Measurements from ENCODE around the gene ANO5.
"Not testable (repeated sequence)": the region's sequence is repeated elsewhere in the genome, so short reads cannot be mapped to it uniquely, and the experiment has no call there.

Gene ANO5

DNA sequence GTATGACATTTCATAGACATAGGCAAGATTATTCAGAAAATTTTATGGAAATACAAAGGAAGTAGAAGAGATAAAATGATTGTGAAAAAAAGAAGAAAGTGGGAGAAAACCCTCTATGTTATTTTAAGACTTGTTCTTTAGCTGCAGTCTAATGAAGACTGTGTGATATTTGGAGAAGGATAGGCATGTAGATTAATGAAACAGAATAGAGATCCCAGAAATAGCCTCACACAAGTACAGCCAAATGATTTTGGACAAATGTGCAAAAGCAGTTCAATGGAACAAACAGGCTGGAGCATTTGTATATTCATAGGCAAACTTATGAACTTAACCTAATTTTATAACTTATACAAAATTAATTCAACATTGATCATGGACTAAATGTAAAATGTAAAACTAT, 14.3 kb downstream of the ANO5 start:
- TF ChIP-seq POLR2AphosphoS5 (IDR thresholded peaks at IDR 0.05; ENCODE audit: low read depth, low read length) (no peak), TAF1 (IDR thresholded peaks at IDR 0.05; ENCODE audit: borderline replicate concordance, low read depth, low read length) (no peak), POLR2A (IDR thresholded peaks at IDR 0.05; ENCODE audit: low read depth, low read length) (no peak)
- DNase-seq (ENCODE audit: insufficient read length): no peak
- no peak for FAIRE-seq

DNA sequence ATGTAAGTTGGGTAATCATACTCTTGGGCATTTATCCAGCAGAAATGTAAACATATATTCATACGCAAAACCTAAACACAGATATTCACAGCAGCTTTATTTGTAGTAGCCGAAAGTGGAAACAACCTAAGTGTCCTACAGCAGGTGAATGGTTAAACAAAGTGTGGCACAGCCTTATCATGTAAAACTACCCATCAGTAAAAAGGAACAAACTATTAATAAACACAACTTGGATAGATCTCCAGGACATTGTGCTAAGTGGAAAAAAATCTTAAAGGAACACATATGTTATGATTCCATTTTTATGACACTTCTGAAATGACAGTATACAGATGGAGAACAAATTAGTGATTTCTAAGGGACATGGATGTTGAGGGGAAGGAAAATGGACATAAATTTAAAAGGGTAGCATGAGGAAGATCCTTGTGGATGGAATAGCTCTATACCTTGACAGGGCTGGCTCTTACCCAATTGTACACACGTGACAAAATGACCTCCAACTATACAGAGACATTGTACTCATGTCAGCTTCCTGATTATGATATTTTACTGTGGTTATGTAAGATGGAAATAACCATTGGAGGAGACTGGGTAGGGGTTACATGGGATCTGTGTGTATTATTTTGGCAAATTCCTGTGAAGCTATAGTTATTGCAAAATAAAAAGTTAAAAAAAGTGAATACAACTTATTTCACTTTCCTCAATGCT, 15.4 kb downstream of the ANO5 start:
- DNase-seq (ENCODE audit: insufficient read length): no peak
- TF ChIP-seq POLR2AphosphoS5 (IDR thresholded peaks at IDR 0.05; ENCODE audit: low read depth, low read length) (no peak), TAF1 (IDR thresholded peaks at IDR 0.05; ENCODE audit: borderline replicate concordance, low read depth, low read length) (no peak), POLR2A (IDR thresholded peaks at IDR 0.05; ENCODE audit: low read depth, low read length) (no peak)
- no peak for FAIRE-seq

DNA sequence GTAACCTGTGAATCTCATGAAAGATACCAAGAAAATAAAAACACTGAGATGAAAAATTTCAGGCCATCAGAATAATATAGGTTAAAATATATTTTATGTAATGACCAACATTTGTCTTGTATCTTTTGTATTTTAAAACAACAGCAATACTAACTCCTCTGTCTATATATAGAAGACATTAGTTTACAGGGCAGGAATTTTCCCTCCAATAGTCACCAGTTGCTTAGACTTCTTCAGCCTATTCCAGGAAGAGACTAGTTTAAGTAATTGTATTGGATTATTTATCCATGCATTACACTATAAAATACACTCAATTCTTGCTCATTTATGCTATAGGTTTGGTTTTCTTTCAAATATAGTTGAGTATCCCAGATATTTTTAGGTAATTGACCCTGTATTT, 24.1 kb downstream of the ANO5 start:
- TF ChIP-seq POLR2A (IDR thresholded peaks at IDR 0.05; ENCODE audit: low read depth, low read length) (no peak), POLR2AphosphoS5 (IDR thresholded peaks at IDR 0.05; ENCODE audit: low read depth, low read length) (no peak), TAF1 (IDR thresholded peaks at IDR 0.05; ENCODE audit: borderline replicate concordance, low read depth, low read length) (no peak)
- no peak for FAIRE-seq
- DNase-seq (ENCODE audit: insufficient read length): no peak

DNA sequence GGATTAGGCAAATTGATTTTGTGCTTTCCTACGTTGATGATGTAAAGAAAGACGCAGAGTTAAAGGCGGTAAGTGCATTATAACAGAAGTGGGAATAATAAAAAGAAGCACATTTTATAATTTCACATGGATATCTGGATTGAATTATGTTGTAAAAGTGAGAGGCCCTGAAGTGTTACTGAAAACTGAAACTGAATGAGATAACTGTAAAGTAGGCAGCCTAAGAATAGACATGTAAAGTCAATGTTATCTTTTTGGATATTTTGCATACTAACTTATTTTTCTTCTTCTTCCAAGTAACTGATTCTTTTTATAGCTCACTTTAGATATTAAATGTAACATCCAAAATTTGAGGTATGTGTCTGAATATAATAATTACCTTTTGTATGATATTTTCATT, 28.3 kb downstream of the ANO5 start:
- DNase-seq (ENCODE audit: insufficient read length): no peak

DNA sequence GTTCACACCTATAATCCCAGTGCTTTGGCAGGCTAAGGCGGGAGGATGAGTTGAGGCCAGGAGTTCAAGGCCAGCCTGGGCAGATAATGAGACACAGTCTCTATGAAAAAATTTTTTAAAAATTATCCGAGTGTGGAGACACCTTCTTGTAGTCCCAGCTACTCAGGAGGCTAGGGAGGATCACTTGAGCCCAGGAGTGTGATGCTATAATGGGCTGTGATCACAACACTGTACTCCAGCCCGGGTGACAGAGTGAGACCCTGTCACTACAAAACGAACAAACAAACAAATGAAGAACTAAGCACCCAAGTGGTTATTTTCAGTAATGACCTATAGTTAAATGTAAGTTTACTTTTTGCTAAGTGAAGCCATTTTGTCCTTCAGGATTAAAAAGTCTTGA, 32.3 kb downstream of the ANO5 start:
- no peak for DNase-seq (ENCODE audit: insufficient read length)
- FAIRE-seq: no peak
- TF ChIP-seq POLR2AphosphoS5 (IDR thresholded peaks at IDR 0.05; ENCODE audit: low read depth, low read length) (no peak), POLR2A (IDR thresholded peaks at IDR 0.05; ENCODE audit: low read depth, low read length) (no peak), TAF1 (IDR thresholded peaks at IDR 0.05; ENCODE audit: borderline replicate concordance, low read depth, low read length) (no peak)

More for the DNA sequence above, 28.3 kb downstream of the ANO5 start:
- TF ChIP-seq TAF1 (IDR thresholded peaks at IDR 0.05; ENCODE audit: borderline replicate concordance, low read depth, low read length) (no peak), POLR2A (IDR thresholded peaks at IDR 0.05; ENCODE audit: low read depth, low read length) (no peak), POLR2AphosphoS5 (IDR thresholded peaks at IDR 0.05; ENCODE audit: low read depth, low read length) (no peak)
- peak; percentile 69 for FAIRE-seq

DNA sequence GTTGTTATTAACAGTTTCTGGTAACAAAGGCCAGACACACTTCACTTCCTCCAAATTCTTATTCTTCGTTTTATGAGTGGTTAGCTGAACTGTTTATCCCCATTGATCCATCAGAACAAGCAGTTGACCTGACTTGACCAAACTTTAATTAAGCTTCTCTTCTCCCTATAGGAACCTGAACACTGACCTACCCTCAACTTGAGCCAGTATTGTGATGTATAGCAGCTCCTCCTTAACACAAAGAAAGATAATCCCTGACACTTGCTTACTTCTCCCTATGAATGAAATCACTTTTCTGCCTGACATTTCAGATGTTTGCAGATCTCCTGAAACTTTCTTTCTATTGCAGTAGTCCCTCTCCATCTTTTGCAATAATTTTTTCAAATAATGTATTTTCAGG, 41.9 kb downstream of the ANO5 start:
- FAIRE-seq (no peak), DNase-seq (ENCODE audit: insufficient read length) (no peak)
- no peak for TF ChIP-seq POLR2A (IDR thresholded peaks at IDR 0.05; ENCODE audit: low read depth, low read length)
- no peak for TF ChIP-seq TAF1 (IDR thresholded peaks at IDR 0.05; ENCODE audit: borderline replicate concordance, low read depth, low read length)
- TF ChIP-seq POLR2AphosphoS5 (IDR thresholded peaks at IDR 0.05; ENCODE audit: low read depth, low read length): no peak

DNA sequence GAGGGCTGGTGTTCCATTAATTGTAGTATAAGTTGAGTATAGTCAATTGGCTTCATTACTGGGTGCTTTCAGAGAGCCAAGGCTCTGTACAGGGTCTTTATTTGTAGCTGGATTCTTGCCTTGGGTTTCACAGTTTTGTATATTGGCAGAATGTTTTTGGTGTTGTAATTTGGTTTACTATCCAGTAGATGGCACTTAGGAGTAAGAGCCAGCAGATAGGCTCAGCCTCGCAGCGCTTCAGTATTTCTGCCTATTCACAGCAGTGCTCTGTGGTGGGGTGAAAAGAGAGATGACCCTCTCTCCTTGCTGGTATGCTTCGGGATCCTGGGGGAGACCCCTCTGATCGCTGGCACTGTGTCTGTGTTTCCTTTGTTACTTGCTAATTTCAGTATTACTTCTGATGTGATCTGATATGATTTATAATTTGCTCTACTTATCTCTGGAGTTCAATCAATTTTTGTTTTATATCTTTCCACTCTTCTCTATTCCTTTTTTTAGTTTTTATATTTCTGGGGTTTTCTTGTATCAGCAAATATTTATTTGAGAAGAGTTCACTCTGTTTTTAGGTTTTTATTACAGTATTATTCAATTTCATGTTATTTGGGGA, 52.2 kb downstream of the ANO5 start:
- DNase-seq (ENCODE audit: insufficient read length) (no peak), FAIRE-seq (peak; percentile 97)
- TF ChIP-seq POLR2A (IDR thresholded peaks at IDR 0.05; ENCODE audit: low read depth, low read length) (no peak), POLR2AphosphoS5 (IDR thresholded peaks at IDR 0.05; ENCODE audit: low read depth, low read length) (no peak)

DNA sequence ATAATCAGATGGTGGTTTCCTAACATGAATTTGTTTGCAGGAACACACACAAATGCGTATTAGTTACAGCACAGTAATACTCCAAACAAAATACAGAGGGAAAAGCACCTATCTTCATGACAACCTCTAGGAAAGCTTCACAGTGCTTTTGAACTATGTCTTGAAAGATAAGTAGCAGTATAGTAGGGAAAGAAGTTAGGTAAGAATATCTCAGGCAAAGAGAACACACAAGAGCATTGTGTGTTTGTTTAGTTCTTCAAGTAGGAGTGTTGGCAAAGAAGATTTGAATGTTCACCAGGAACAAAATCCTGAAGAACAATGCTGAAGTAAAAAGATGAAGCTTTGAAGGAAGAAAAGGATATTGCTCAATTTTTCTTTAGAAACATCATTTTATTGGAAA, 54.1 kb downstream of the ANO5 start:
- no peak for DNase-seq (ENCODE audit: insufficient read length)
- peak; percentile 44 for FAIRE-seq
- TF ChIP-seq POLR2AphosphoS5 (IDR thresholded peaks at IDR 0.05; ENCODE audit: low read depth, low read length) (no peak), TAF1 (IDR thresholded peaks at IDR 0.05; ENCODE audit: borderline replicate concordance, low read depth, low read length) (no peak), POLR2A (IDR thresholded peaks at IDR 0.05; ENCODE audit: low read depth, low read length) (no peak)

DNA sequence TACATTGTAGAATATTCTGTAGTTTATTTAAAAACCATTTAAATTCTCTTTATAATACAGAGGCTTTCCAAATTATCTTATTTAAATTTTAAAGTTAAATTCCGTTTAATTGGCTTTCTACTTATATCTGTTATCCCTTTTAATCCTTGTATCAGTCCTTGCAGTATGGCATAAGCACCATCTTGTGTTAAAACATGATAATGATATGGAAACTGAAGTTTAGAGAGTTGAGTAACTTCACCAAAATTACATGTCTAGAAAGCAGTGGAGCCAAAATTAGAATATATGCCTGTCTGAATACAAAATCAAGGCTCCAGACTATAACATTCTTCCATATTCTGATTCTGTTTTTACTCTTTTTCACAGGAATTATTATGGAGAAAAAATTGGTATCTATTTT, 57.0 kb downstream of the ANO5 start:
- TF ChIP-seq POLR2AphosphoS5 (IDR thresholded peaks at IDR 0.05; ENCODE audit: low read depth, low read length) (no peak), POLR2A (IDR thresholded peaks at IDR 0.05; ENCODE audit: low read depth, low read length) (no peak), TAF1 (IDR thresholded peaks at IDR 0.05; ENCODE audit: borderline replicate concordance, low read depth, low read length) (no peak)
- DNase-seq (ENCODE audit: insufficient read length): no peak
- FAIRE-seq: no peak

DNA sequence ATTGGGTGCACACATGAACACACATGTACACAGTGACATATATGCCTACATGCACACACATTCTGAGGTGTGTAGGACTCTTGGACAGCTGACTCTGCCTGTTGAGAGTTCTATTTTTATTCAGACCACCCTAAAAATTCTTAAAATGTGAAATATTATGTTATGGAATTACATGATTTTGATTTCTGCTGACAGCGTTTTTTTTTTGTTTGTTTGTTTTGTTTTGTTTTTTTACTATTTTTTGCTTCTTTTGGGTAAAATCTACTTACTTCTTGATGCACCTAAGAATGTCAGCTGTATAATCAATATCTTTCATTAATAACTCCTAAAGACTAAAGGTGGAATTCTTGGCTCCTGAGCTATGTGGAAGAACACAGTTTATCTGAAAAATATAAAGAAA, 64.0 kb downstream of the ANO5 start:
- TF ChIP-seq POLR2A (IDR thresholded peaks at IDR 0.05; ENCODE audit: low read depth, low read length) (no peak), TAF1 (IDR thresholded peaks at IDR 0.05; ENCODE audit: borderline replicate concordance, low read depth, low read length) (no peak), POLR2AphosphoS5 (IDR thresholded peaks at IDR 0.05; ENCODE audit: low read depth, low read length) (no peak)
- DNase-seq (ENCODE audit: insufficient read length) (no peak), FAIRE-seq (no peak)

DNA sequence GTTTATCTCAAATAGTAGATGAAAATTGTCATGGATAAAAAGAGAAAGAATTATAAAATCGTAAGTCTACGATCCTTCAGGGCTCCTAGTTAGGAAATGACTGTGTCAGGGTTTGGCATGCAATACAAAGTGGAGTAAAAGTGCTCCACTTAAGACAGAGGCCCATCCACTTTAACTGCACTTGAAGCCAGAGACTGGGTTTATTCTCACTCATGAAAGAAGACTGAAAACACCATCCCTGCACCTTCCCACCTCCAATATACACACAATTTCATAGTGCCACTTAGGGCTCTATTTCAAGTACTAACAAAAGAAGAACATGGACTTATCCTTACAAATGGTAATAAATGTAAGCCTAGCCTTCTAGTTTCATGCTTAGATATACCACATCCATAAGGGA, 70.7 kb downstream of the ANO5 start:
- DNase-seq (ENCODE audit: insufficient read length): no peak
- TF ChIP-seq POLR2AphosphoS5 (IDR thresholded peaks at IDR 0.05; ENCODE audit: low read depth, low read length) (no peak), TAF1 (IDR thresholded peaks at IDR 0.05; ENCODE audit: borderline replicate concordance, low read depth, low read length) (no peak), POLR2A (IDR thresholded peaks at IDR 0.05; ENCODE audit: low read depth, low read length) (no peak)
- no peak for FAIRE-seq

DNA sequence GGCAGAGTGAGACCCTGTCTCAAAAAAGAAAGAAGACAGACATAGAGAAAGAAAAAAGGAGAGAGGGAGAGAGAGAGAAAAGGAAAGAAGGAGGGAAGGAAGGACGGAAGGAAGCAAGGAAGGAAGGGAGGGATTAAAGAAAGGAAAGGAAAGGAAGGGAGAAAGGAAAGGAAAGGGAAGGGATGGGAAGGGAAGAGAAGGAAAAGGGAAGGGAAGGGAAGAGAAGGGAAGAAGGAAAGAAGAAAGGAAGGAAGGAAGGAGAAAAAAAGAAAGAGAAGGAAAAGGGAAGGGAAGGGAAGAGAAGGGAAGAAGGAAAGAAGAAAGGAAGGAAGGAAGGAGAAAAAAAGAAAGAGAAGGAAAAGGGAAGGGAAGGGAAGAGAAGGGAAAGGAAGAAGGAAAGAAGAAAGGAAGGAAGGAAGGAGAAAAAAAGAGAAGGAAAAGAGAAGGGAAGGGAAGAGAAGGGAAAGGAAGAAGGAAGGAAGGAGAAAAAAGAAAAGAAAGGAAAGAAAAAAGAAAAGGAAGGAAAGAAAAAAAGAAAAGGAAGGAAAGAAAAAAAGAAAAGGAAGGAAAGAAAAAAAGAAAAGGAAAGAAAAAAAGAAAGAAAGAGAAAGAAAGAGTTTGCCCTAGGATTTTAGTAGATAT, 76.2 kb downstream of the ANO5 start:
- FAIRE-seq; DNase-seq (ENCODE audit: insufficient read length): not testable (repeated sequence)
